Measurements from ENCODE around the gene DOCK6.

Gene DOCK6

GRCh38 chr19:11198769-11199424 lies 63.4 kb downstream of the DOCK6 start:
- H3K36me3 ChIP-seq, result no peaks in the 10 kb centered on the region
- no peak overlapping the region for H3K27ac ChIP-seq
- H3K9me3 ChIP-seq, result no peaks in the 10 kb centered on the region
- peaks cover 49% of the 10 kb centered on the region for H3K27me3 ChIP-seq
- no peak overlapping the region for H3K4me3 ChIP-seq (ENCODE audit: low read depth in 1 of 2, low read length in 1 of 2)
- peaks cover 12 to 14% of the 10 kb centered on the region in 2 experiments for H3K4me1 ChIP-seq (ENCODE audit: control insufficient read depth in 1 of 2, insufficient read depth in 1 of 2, low read depth in 1 of 2, low read length in 1 of 2)
- no peak for TF ChIP-seq CTCF (IDR thresholded peaks at IDR 0.05)

GRCh38 chr19:11198175-11198534 lies 64.2 kb downstream of the DOCK6 start:
- TF ChIP-seq CTCF (IDR thresholded peaks at IDR 0.05), result no peak
- no peaks in the 10 kb centered on the region for H3K36me3 ChIP-seq
- H3K4me1 ChIP-seq (ENCODE audit: control insufficient read depth in 1 of 2, insufficient read depth in 1 of 2, low read depth in 1 of 2, low read length in 1 of 2), result peaks cover 12 to 14% of the 10 kb centered on the region in 2 experiments
- no peak overlapping the region for H3K27ac ChIP-seq
- H3K27me3 ChIP-seq, result peaks cover 49% of the 10 kb centered on the region
- H3K9me3 ChIP-seq, result no peaks in the 10 kb centered on the region
- H3K4me3 ChIP-seq (ENCODE audit: low read depth in 1 of 2, low read length in 1 of 2), result peak overlapping the region in 1 of 2 experiments; percentile 43

- no peaks in the 10 kb centered on the region for H3K9me3 ChIP-seq
- no peak for TF ChIP-seq CTCF (IDR thresholded peaks at IDR 0.05)
Observed at GRCh38 chr19:11197291-11198174, 64.8 kb downstream of the DOCK6 start, which contains the start of gene KANK2. KANK2 (minus strand) TSS chr19:11197545; CDS start chr19:11194511, 3,034 bp downstream.

GRCh38 chr19:11196406-11197287 lies 65.7 kb downstream of the DOCK6 start:
- TF ChIP-seq CTCF (IDR thresholded peaks at IDR 0.05), result no peak
- Histone ChIP-seq H3K4me1 (ENCODE audit: control insufficient read depth in 1 of 2, insufficient read depth in 1 of 2, low read depth in 1 of 2, low read length in 1 of 2) (peaks cover 12 to 14% of the 10 kb centered on the region in 2 experiments), H3K27ac (no peak overlapping the region), H3K27me3 (peaks cover 49% of the 10 kb centered on the region), H3K36me3 (no peaks in the 10 kb centered on the region), H3K9me3 (no peaks in the 10 kb centered on the region), H3K4me3 (ENCODE audit: low read depth in 1 of 2, low read length in 1 of 2) (peak overlapping the region; percentile 43 to 58)

More at GRCh38 chr19:11197291-11198174, 64.8 kb downstream of the DOCK6 start, which contains the start of gene KANK2:
- Histone ChIP-seq H3K4me1 (ENCODE audit: control insufficient read depth in 1 of 2, insufficient read depth in 1 of 2, low read depth in 1 of 2, low read length in 1 of 2) (peaks cover 12 to 14% of the 10 kb centered on the region in 2 experiments), H3K27me3 (peaks cover 49% of the 10 kb centered on the region), H3K36me3 (no peaks in the 10 kb centered on the region), H3K27ac (no peak within 1 kb of the TSS), H3K4me3 (ENCODE audit: low read depth in 1 of 2, low read length in 1 of 2) (peak within 1 kb of the TSS; percentile 43 to 58)

DNA sequence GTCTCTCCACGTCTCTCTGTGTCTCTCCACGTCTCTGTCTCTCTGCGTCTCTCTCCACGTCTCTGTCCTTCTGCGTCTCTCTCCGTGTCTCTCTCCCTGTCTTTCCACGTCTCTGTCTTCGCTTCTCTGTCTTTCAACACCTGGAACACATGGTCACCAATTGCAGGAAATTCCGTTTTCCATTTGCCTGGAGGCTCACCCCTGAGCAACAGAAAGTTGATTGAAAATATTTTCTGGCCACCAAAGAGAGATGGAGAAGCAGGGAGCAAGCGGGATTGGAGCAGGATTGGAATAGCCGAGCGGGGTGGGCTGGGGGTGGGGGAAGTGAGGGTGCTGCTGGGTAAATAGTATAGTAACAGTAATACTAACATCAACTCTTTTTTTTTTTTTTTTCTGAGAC lies 66.6 kb downstream of the DOCK6 start:
- peaks cover 49% of the 10 kb centered on the region for H3K27me3 ChIP-seq
- no peak for TF ChIP-seq CTCF (IDR thresholded peaks at IDR 0.05)
- no peaks in the 10 kb centered on the region for H3K36me3 ChIP-seq
- no peak overlapping the region for H3K27ac ChIP-seq
- H3K4me1 ChIP-seq (ENCODE audit: control insufficient read depth in 1 of 2, insufficient read depth in 1 of 2, low read depth in 1 of 2, low read length in 1 of 2), result peaks cover 12 to 14% of the 10 kb centered on the region in 2 experiments
- H3K4me3 ChIP-seq (ENCODE audit: low read depth in 1 of 2, low read length in 1 of 2), result no peak overlapping the region
- no peaks in the 10 kb centered on the region for H3K9me3 ChIP-seq
